ENCODE measurements around the gene TMEM130. TPM values are rescaled to one million over a fixed set of nuclear protein-coding genes. Genes with fewer than 3 reads are reported as not detected.

The TMEM130 gene
- total RNA-seq, 4 donors from 2014 or later = 0.12 to 0.57 TPM; not detected in 2

GRCh38 chr7:98807068-98808048, 62.5 kb downstream of the TMEM130 start:
- no peak overlapping the region for H3K4me3 ChIP-seq
- H3K9me3 ChIP-seq = no peaks in the 10 kb centered on the region
- H3K27ac ChIP-seq = no peak overlapping the region
- no peak for DNase-seq
- intact Hi-C loops (cut with DNase I) = no loop called here
- H3K27me3 ChIP-seq = peaks cover 0 to 25% (median 0%) of the 10 kb centered on the region in 4 donors
- WGBS, 2 donors = 46 to 54% methylated on average over 10 to 11 of the region's 11 CpGs
- TF ChIP-seq POLR2A (IDR thresholded peaks at IDR 0.05) (no peak), CTCF (IDR thresholded peaks at IDR 0.05) (no peak)
- H3K4me1 ChIP-seq = no peaks in the 10 kb centered on the region
- H3K36me3 ChIP-seq = no peaks in the 10 kb centered on the region

DNA sequence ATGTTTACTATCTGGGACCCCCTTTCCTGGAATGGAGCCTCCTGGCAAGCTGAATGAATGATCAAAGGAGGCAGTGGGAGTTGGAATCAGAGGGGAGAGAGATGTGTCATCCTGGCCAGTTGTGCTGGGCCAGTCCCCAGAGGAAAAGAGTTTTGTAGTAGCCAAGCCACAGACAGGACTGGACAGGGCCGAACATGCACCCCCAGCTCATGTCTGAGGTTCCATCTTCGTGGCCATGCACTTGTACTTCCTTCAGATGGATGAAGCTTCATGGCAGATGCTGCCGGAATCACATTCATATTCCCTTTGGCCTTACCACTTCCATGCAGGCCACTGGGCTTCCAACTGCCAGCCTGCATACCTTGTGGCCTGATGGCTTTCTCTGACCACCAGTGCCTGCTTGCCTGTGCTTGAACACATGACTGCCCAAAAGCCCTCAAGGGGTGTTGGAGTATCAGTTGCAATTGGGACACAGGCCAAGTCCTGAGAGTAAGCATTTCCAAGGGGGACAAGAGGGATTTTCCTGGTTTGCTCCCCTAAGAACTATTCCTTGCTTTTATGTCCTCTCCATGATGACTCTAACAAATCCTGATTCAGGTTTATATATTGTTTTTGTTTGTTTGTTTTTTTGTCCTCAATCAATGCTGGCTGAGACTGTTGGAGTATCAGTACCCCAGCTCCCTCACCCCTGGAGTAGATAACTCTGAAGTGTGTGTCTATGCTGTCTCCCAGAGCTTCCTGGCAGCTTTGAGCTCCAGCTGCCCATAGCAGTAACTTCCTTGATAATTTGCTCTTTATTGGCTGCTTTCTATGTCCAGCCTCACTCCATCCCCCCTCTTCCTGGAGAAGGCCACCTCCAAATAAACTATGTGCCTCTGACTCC, 63.6 kb downstream of the TMEM130 start:
- WGBS, 2 donors = 33% methylated on average over 1 of the region's 3 CpGs; no CpG with 5 or more reads in 1 of the 2 donors
- TF ChIP-seq CTCF (IDR thresholded peaks at IDR 0.05) (no peak), POLR2A (IDR thresholded peaks at IDR 0.05) (no peak)

GRCh38 chr7:98802781-98803110, 67.1 kb downstream of the TMEM130 start:
- Histone ChIP-seq H3K4me1 (no peaks in the 10 kb centered on the region), H3K36me3 (no peaks in the 10 kb centered on the region), H3K9me3 (peaks cover 0 to 20% (median 17%) of the 10 kb centered on the region in 3 donors), H3K4me3 (no peak overlapping the region), H3K27ac (no peak overlapping the region), H3K27me3 (peaks cover 0 to 24% (median 0%) of the 10 kb centered on the region in 4 donors)
- no peak for DNase-seq
- TF ChIP-seq POLR2A (IDR thresholded peaks at IDR 0.05) (no peak), CTCF (IDR thresholded peaks at IDR 0.05) (no peak)
- WGBS, 2 donors = 75 to 90% methylated on average over 2 of the region's 2 CpGs
- intact Hi-C loops (cut with DNase I) = no loop called here

More for the DNA sequence above, 63.6 kb downstream of the TMEM130 start:
- Histone ChIP-seq H3K9me3 (peaks cover 0 to 9% (median 6%) of the 10 kb centered on the region in 3 donors), H3K27me3 (peaks cover 0 to 28% (median 0%) of the 10 kb centered on the region in 4 donors), H3K4me1 (no peaks in the 10 kb centered on the region), H3K36me3 (no peaks in the 10 kb centered on the region), H3K27ac (no peak overlapping the region), H3K4me3 (no peak overlapping the region)
- DNase-seq = no peak
- intact Hi-C loops (cut with DNase I) = no loop called here

GRCh38 chr7:98802088-98802780, 67.6 kb downstream of the TMEM130 start:
- Histone ChIP-seq H3K27me3 (peaks cover 0 to 24% (median 0%) of the 10 kb centered on the region in 4 donors), H3K27ac (no peak overlapping the region), H3K36me3 (no peaks in the 10 kb centered on the region), H3K4me3 (no peak overlapping the region), H3K4me1 (peaks cover 0 to 3% (median 0%) of the 10 kb centered on the region in 3 donors), H3K9me3 (peaks cover 0 to 20% (median 17%) of the 10 kb centered on the region in 3 donors)
- no peak for DNase-seq
- TF ChIP-seq CTCF (IDR thresholded peaks at IDR 0.05) (no peak), POLR2A (IDR thresholded peaks at IDR 0.05) (no peak)
- intact Hi-C loops (cut with DNase I) = no loop called here
- WGBS, 2 donors = 0 to 3% methylated on average over 1 to 3 of the region's 7 CpGs
